HL-60 (cell line): ENCODE results near the gene ZRANB1.

ENCODE experiments used
- DNase-seq, 2 experiments: peaks; one replicate each; pipeline ENCODE4 v3.0.0-alpha.2; 2010 to 2020; ENCODE audit warnings: low read depth in 1 of 2, low spot score in 1 of 2
- H3K27ac ChIP-seq: fragments of 250-450 bp; sonication (Bioruptor Pico); replicated peaks from 2 replicates; pipeline ENCODE4 v1.5.1; 2020; ENCODE audit warnings: mild to moderate bottlenecking, moderate library complexity
- H3K27me3 ChIP-seq: fragments of 250-450 bp; sonication (Bioruptor Pico); 2 replicates; pipeline ENCODE4 v1.5.1; 2021; ENCODE audit warnings: mild to moderate bottlenecking, moderate library complexity; ENCODE audit not compliant: insufficient read depth, poor library complexity, severe bottlenecking
- H3K4me3 ChIP-seq: replicated peaks from 2 replicates; pipeline ENCODE4 v1.5.1; 2011; ENCODE audit warnings: mild to moderate bottlenecking, control low read depth, low read length; ENCODE audit not compliant: insufficient read depth
- CTCF ChIP-seq: IDR thresholded peaks from one replicate; pipeline ENCODE4 v1.5.1; 2011; ENCODE audit warnings: low read length, control low read depth, inconsistent platforms; ENCODE audit not compliant: insufficient read depth
- GABPA ChIP-seq: IDR thresholded peaks from 2 replicates; pipeline ENCODE4 v1.6.1; 2012; ENCODE audit warnings: low read depth
- POLR2AphosphoS5 ChIP-seq: IDR thresholded peaks from 2 replicates; pipeline ENCODE4 v1.6.1; 2012; ENCODE audit warnings: low read depth
- REST ChIP-seq: IDR thresholded peaks from 2 replicates; pipeline ENCODE4 v1.6.1; 2012; ENCODE audit warnings: low read depth; ENCODE audit not compliant: insufficient replicate concordance
- SPI1 ChIP-seq: IDR thresholded peaks from 2 replicates; pipeline ENCODE4 v1.6.1; 2012; ENCODE audit warnings: low read depth, mild to moderate bottlenecking, borderline replicate concordance

ZRANB1 gene

DNA sequence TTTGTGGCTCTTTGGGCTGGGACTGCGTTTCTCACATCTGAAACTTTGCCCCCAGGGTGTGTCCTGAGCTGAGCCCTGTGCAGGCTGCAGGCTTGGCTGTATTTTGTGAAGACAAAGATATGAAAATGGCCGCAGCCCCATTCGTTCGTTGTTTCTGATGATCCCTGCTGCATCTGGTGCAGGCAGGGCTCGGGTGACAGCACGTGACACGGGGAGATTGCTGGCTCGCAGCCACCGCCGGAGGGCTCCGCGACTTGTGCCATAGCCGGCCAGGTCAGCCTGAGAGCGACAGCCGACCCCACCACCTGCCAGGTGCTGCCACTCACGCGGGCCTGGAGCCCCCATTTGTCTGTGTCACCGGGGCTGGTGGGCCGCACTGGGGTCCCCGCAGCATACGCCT is 81.3 kb downstream of the ZRANB1 start:
- H3K27me3 ChIP-seq: no peaks in the 10 kb centered on the region
- TF ChIP-seq REST (no peak), CTCF (no peak)
- H3K4me3 ChIP-seq: no peak overlapping the region
- H3K27ac ChIP-seq: no peak overlapping the region
- no peak for DNase-seq

DNA sequence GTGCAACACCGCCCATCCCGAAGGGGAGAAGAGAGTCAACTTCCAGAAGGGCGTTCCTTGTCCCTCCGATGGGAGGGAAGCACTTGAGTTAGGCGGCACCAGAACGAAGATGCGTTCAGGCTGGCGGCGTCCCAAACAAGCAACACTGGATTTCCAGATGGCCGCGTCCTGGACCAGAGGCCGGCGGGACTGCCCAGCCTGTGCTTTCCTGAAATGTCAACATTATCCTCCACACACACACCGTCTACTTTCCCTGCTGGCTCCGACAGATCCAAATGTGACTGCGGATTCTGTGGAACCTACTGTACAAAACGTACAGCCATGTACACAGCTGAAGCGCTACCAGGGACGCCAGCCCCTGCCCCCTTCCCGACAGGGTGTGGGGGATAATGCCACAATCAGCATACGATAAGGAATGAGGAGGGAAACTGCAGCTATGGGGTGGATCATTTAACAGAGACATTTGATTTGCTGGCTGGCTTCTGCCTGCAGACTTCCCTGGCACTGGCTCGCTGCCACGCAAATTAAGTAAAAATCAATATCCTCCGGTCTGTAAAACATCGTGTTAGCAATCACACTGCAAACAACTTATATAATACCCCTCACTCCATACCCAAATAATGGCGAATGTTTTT is 82.1 kb downstream of the ZRANB1 start:
- no peak overlapping the region for H3K27ac ChIP-seq
- H3K27me3 ChIP-seq: no peaks in the 10 kb centered on the region
- no peak overlapping the region for H3K4me3 ChIP-seq
- no peak for TF ChIP-seq CTCF
- TF ChIP-seq REST: no peak
- no peak for TF ChIP-seq SPI1
- no peak for TF ChIP-seq GABPA
- no peak for TF ChIP-seq POLR2AphosphoS5
- DNase-seq: no peak

DNA sequence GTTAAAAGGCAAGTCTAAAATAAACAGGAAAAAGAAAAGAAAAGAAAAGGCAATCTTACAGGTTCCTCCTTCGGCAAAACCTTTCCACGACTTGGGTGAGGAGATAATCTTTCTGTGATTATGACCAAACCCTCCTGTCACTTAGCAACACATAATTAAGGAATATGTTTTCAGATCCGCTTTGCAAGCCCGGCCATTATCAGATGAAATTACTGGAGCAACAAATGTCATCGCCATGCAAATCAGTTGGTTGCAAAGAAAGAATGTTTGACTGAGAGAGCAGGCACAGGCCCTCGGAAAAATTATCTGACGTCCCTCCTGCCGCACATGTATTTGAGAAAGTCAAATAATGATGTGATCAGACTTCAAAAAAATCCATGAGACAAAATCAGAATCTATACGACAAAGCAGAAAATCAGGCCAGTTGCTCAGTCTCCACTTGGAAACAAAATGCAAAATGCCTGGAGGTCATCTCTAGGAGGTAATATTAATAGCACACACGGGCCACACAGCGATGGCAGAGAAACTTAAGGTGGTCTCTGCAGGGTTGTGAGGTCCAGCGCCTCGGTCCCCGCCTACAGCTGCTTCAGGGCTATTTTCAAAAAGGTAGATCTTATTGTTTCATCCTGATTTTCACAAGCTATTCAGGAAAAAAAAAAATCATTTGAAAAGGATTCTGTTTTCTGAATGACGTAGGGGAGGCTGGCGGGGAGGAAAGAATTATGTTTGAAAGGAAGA is 82.7 kb downstream of the ZRANB1 start:
- no peak for TF ChIP-seq REST
- TF ChIP-seq SPI1: no peak
- TF ChIP-seq POLR2AphosphoS5: no peak
- no peak for TF ChIP-seq GABPA
- no peak for TF ChIP-seq CTCF
- Histone ChIP-seq H3K4me3 (no peak overlapping the region), H3K27ac (no peak overlapping the region), H3K27me3 (no peaks in the 10 kb centered on the region)
- no peak for DNase-seq
